ENCODE data around the gene SMOC1. TPM values are rescaled to one million over a fixed set of nuclear protein-coding genes. Genes with fewer than 3 reads are reported as not detected.

The SMOC1 gene
- total RNA-seq, 3 donors from 2014 or later, result 1.2 to 2.0 (median 1.7) TPM

GRCh38 chr14:69855180-69855832 lies 23.9 kb upstream of the SMOC1 start:
- ATAC-seq (no peak), DNase-seq (no peak)
- no peak overlapping the region for H3K4me3 ChIP-seq
- TF ChIP-seq CTCF (IDR thresholded peaks at IDR 0.05), result no peak
- no peaks in the 10 kb centered on the region for H3K9me3 ChIP-seq
- no peaks in the 10 kb centered on the region for H3K36me3 ChIP-seq (ENCODE audit: low read depth)
- no peaks in the 10 kb centered on the region for H3K4me1 ChIP-seq (ENCODE audit: low read depth)
- intact Hi-C loops (cut with DNase I, micrococcal nuclease), result no loop called here

GRCh38 chr14:69858801-69859200 lies 20.4 kb upstream of the SMOC1 start:
- ATAC-seq, result no peak
- H3K9me3 ChIP-seq, result no peaks in the 10 kb centered on the region
- TF ChIP-seq CTCF (IDR thresholded peaks at IDR 0.05), result no peak

GRCh38 chr14:69859591-69859990 lies 19.6 kb upstream of the SMOC1 start:
- Histone ChIP-seq H3K9me3 (no peaks in the 10 kb centered on the region), H3K4me3 (no peak overlapping the region), H3K4me1 (ENCODE audit: low read depth) (no peaks in the 10 kb centered on the region), H3K36me3 (ENCODE audit: low read depth) (no peaks in the 10 kb centered on the region)
- DNase-seq, result no peak
- no peak for ATAC-seq
- no peak for TF ChIP-seq CTCF (IDR thresholded peaks at IDR 0.05)
- intact Hi-C loops (cut with DNase I, micrococcal nuclease), result no loop called here

More at GRCh38 chr14:69858801-69859200, 20.4 kb upstream of the SMOC1 start:
- DNase-seq, result no peak
- intact Hi-C loops (cut with DNase I, micrococcal nuclease), result no loop called here
- Histone ChIP-seq H3K4me3 (no peak overlapping the region), H3K36me3 (ENCODE audit: low read depth) (no peaks in the 10 kb centered on the region), H3K4me1 (ENCODE audit: low read depth) (no peaks in the 10 kb centered on the region)

GRCh38 chr14:69860221-69860620 lies 19.0 kb upstream of the SMOC1 start:
- no peak overlapping the region for H3K4me3 ChIP-seq
- H3K9me3 ChIP-seq, result no peaks in the 10 kb centered on the region
- ATAC-seq (no peak), DNase-seq (no peak)
- TF ChIP-seq CTCF (IDR thresholded peaks at IDR 0.05), result no peak
- H3K36me3 ChIP-seq (ENCODE audit: low read depth), result no peaks in the 10 kb centered on the region
- no peaks in the 10 kb centered on the region for H3K4me1 ChIP-seq (ENCODE audit: low read depth)
- intact Hi-C loops (cut with DNase I, micrococcal nuclease), result no loop called here

- intact Hi-C loops (cut with DNase I, micrococcal nuclease), result no loop called here
- no peaks in the 10 kb centered on the region for H3K9me3 ChIP-seq
- H3K4me1 ChIP-seq (ENCODE audit: low read depth), result no peaks in the 10 kb centered on the region
- TF ChIP-seq CTCF (IDR thresholded peaks at IDR 0.05), result no peak
- ATAC-seq (no peak), DNase-seq (no peak)
- no peak overlapping the region for H3K4me3 ChIP-seq
- no peaks in the 10 kb centered on the region for H3K36me3 ChIP-seq (ENCODE audit: low read depth)
Measured at GRCh38 chr14:69861025-69861569, 18.1 kb upstream of the SMOC1 start.

Data from mucosa of descending colon (tissue), 3 donors.